Measurements from ENCODE around the gene RAMP3. TPM values are rescaled to one million over a fixed set of nuclear protein-coding genes. Genes with fewer than 3 reads are reported as not detected.
A peak's percentile ranks its signal among the peaks of the same experiment; 100 is the strongest.

RAMP3 gene
- polyA plus RNA-seq, 2 of the 4 experiments (the other 2 are of a cell fraction) = not detected

DNA sequence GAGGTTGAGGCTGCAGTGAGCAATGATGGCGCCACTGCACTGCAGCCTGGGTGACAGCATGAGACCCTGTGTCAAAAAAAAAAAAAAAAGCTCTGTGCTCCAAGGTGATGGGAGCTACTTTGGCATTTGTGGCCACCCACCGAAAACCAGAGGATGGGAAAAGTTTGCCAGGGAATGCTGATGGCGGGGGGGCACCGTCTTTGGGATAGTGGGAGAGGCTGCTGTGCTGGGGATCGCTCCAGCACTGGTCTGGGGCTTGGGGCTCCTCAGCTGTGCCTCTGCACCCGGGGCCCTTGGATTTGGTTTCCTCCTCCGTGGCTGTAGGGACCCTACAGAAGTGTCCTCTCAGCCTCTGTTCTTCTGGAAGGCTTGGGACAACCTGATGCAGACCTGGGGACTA is 11.7 kb upstream of the RAMP3 start:
- no peak overlapping the region for H3K4me3 ChIP-seq
- ChIA-PET CTCF (interaction anchor here (1.3 to 2.1 kb wide), 3 partner anchors 8 to 114 kb away, joined by 4 to 13 read pairs (median 6); no protein-coding TSS in a partner anchor), POLR2A (no interaction called here)
- H3K4me2 ChIP-seq = no peak overlapping the region
- H3K4me1 ChIP-seq = no peaks in the 10 kb centered on the region
- no peaks in the 10 kb centered on the region for H3K9me3 ChIP-seq
- ATAC-seq (no peak), DNase-seq (ENCODE audit: low read depth in 1 of 2, low spot score in 1 of 2) (no peak), FAIRE-seq (no peak)
- no peak overlapping the region for H3K27ac ChIP-seq
- TF ChIP-seq SREBF2 (IDR thresholded peaks at IDR 0.05) = no peak
- TF ChIP-seq JUNB (IDR thresholded peaks at IDR 0.05) = no peak
- 61% methylated on average over 7 of the region's 7 CpGs for WGBS (ENCODE audit: missing lambda C conversion rate)

DNA sequence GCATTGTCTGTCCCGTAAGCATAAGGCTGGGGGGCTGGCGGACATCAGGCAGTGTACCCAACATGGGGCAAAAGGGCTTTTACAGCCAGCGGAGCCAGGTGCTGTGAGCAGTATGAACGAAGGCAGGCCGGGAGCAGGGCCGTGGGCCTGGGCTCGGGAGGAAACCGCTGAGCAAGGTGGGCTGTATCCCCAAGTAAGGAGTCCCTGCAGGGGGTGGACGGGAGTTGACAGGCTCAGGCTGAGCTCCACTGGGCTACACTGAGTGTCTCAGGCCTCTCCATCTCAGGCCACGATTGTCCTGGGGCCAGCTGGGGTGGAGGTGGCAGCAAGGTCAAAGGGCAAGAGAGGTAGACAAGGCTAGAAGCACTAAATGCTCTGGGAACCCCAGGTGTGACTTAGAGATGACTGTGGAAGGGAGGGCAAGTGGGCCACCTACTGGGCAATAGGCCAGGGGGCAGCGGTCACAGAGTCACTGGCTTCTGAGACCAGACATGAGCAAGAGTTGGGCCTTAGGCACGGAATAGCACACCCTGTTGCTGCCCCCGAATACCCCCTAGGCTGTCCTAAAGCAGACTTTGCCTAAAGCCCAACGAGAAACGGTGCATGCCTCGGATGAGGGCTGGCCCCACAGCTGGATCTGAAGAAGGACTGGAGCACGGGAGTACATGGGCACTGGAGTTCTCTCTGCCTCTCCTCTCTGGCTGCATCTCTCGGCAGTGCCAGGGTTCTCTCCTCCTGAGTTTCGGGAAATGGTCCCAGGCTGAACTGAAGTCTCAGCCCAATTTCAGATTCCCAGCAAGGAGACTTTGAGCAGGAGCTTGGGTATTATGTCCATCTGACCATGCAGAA is 10.8 kb upstream of the RAMP3 start:
- POLR2A ChIA-PET = no interaction called here
- Histone ChIP-seq H3K9me3 (no peaks in the 10 kb centered on the region), H3K4me1 (no peaks in the 10 kb centered on the region), H3K4me2 (no peak overlapping the region), H3K27ac (no peak overlapping the region), H3K4me3 (no peak overlapping the region)
- ATAC-seq (peak in 1 of 2 experiments; percentile 26; a peak in 1 of 6 replicates), DNase-seq (ENCODE audit: low read depth in 1 of 2, low spot score in 1 of 2) (no peak), FAIRE-seq (no peak)
- CTCF ChIA-PET = interaction anchor here (1.1 to 2.1 kb wide), 4 partner anchors 11 to 113 kb away, joined by 4 to 13 read pairs (median 4); partner anchors contain the start of gene RAMP3
- 66% methylated on average over 19 of the region's 19 CpGs for WGBS (ENCODE audit: missing lambda C conversion rate)
- no peak for TF ChIP-seq BCL3 (IDR thresholded peaks at IDR 0.05)
- TF ChIP-seq NFE2L2 (conservative IDR thresholded peaks at IDR 0.05; ENCODE audit: low read length) = no peak
- TF ChIP-seq KDM1A (IDR thresholded peaks at IDR 0.05; ENCODE audit: low read depth) = no peak
- no peak for TF ChIP-seq EHMT2 (IDR thresholded peaks at IDR 0.05; ENCODE audit: low read depth)

DNA sequence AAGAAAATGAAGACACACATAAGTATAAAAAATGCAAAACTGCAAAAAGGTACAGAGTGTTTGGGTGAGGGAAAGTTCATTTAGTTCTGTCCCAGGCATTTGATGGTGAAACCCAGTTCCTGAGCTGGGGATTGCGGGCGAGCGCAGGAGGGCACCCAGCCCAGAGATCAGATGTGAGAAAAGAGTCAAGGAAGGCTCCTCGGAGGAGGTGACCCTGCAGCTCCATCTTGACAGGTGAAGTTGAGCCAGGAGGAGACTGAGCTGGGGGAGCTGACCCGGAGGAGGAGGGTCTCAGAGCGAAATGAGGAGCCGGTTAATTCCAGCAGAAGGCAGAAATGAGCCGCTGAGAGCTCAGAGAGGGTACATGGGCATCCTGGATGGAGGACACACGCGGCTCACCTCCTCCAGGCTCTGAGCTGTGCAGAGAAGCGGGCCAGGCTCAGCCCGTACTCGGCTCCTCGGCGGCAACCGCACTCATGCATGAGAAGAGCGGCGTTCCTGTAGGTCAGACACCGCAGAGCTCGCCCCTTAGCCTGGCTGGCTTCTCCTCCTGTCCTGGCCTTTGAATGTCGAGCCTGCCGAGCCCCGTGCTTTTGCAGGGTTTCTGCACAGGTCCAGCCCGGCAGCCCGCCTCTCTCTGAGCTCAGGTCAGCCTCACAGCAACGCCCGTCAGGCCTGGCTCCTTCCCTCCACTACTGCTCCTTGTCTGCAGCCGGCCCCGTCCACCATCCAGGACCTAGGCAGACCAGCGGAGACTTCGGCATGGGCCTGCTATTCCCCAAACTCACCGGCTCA is 9.5 kb upstream of the RAMP3 start:
- CTCF ChIA-PET = interaction anchor here (0.8 to 1.4 kb wide), 2 partner anchors 12 to 706 kb away, joined by 3 to 5 read pairs; no protein-coding TSS in a partner anchor
- Histone ChIP-seq H3K4me2 (no peak overlapping the region), H3K27ac (no peak overlapping the region), H3K4me3 (no peak overlapping the region), H3K9me3 (no peaks in the 10 kb centered on the region), H3K4me1 (no peaks in the 10 kb centered on the region)
- DNase-seq (ENCODE audit: low read depth in 1 of 2, low spot score in 1 of 2) (no peak), ATAC-seq (peak in 1 of 2 experiments; percentile 28; a peak in 2 of 6 replicates), FAIRE-seq (no peak)
- POLR2A ChIA-PET = no interaction called here
- no peak for TF ChIP-seq GATA3 (IDR thresholded peaks at IDR 0.05; ENCODE audit: borderline replicate concordance)
- TF ChIP-seq ZFP36 (IDR thresholded peaks at IDR 0.05; ENCODE audit: borderline replicate concordance, partially characterized antibody) = peak; percentile 28
- 62% methylated on average over 32 of the region's 32 CpGs for WGBS (ENCODE audit: missing lambda C conversion rate)

DNA sequence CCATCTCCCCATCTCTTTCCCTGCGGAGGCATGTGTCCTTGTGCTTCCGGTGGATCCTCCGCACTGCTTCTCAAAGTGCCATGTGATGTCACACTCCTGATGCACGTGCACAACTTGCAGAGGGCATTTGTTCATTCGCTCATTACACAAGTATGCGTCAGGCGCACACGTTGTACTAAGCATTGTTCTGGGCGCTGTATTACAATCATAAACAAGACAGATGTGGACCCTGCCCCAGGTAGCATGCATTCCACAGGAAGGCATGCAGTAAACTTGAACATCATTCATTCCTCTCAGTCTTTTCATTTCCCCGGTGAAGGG is 9.0 kb upstream of the RAMP3 start:
- DNase-seq (ENCODE audit: low read depth in 1 of 2, low spot score in 1 of 2) = no peak
- CTCF ChIA-PET = no interaction called here
- WGBS (ENCODE audit: missing lambda C conversion rate) = 81% methylated on average over 10 of the region's 10 CpGs
- TF ChIP-seq SMC3 (IDR thresholded peaks at IDR 0.05) (no peak), KDM1A (IDR thresholded peaks at IDR 0.05; ENCODE audit: low read depth) (no peak), REST (IDR thresholded peaks at IDR 0.05) (no peak), POLR2AphosphoS2 (conservative IDR thresholded peaks at IDR 0.05; ENCODE audit: low read length) (no peak), ZC3H11A (IDR thresholded peaks at IDR 0.05) (no peak), CHD4 (IDR thresholded peaks at IDR 0.05; ENCODE audit: borderline replicate concordance) (no peak), JUNB (IDR thresholded peaks at IDR 0.05) (no peak), MYC (IDR thresholded peaks at IDR 0.05; ENCODE audit: borderline replicate concordance, low read length) (no peak), FOSL2 (IDR thresholded peaks at IDR 0.05) (no peak), FOSL2 (CRISPR knock-in tag; IDR thresholded peaks at IDR 0.05) (no peak), NPAS2 (CRISPR knock-in tag; IDR thresholded peaks at IDR 0.05; ENCODE audit: borderline replicate concordance) (no peak), ZSCAN20 (CRISPR knock-in tag; IDR thresholded peaks at IDR 0.05) (no peak), PBX3 (IDR thresholded peaks at IDR 0.05) (no peak)
- TF ChIP-seq, protein P1, sequence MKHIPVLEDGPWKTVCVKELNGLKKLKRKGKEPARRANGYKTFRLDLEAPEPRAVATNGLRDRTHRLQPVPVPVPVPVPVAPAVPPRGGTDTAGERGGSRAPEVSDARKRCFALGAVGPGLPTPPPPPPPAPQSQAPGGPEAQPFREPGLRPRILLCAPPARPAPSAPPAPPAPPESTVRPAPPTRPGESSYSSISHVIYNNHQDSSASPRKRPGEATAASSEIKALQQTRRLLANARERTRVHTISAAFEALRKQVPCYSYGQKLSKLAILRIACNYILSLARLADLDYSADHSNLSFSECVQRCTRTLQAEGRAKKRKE (CRISPR knock-in tag; IDR thresholded peaks at IDR 0.05; ENCODE audit: low read depth) = no peak
- TF ChIP-seq, protein P2, sequence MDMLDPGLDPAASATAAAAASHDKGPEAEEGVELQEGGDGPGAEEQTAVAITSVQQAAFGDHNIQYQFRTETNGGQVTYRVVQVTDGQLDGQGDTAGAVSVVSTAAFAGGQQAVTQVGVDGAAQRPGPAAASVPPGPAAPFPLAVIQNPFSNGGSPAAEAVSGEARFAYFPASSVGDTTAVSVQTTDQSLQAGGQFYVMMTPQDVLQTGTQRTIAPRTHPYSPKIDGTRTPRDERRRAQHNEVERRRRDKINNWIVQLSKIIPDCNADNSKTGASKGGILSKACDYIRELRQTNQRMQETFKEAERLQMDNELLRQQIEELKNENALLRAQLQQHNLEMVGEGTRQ (IDR thresholded peaks at IDR 0.05) = no peak

More for the DNA sequence above, 9.0 kb upstream of the RAMP3 start:
- H3K9me3 ChIP-seq = no peaks in the 10 kb centered on the region
- H3K4me1 ChIP-seq = no peaks in the 10 kb centered on the region
- ATAC-seq = no peak
- POLR2A ChIA-PET = no interaction called here
- H3K4me3 ChIP-seq = no peak overlapping the region
- no peak overlapping the region for H3K4me2 ChIP-seq
- no peak overlapping the region for H3K27ac ChIP-seq
- no peak for FAIRE-seq

Measured in A549 (cell line).